IMR-90 (cell line): ENCODE measurements around the gene SLC36A1. TPM values are rescaled to one million over a fixed set of nuclear protein-coding genes. Genes with fewer than 3 reads are reported as not detected.

Source experiments
- ATAC-seq: fragments of 200-7000 bp; cut with Tn5 transposase; 2 replicates; pipeline ENCODE4 v1.9.1; 2020; ENCODE audit warnings: low read depth, mild to moderate bottlenecking, moderate library complexity
- BruUV-seq: library from RNA; stranded (reverse); fragments of 400-500 nt; replicated peaks from 2 replicates; lab custom pipeline; 2021; lab: Mats Ljungman, UMichigan
- CTCF ChIA-PET: fragments of 300-600 bp; formaldehyde crosslinking; extraction: SDS; loops from one replicate; lab custom pipeline; 2021; ENCODE audit warnings: antibody characterized with exemption; lab: Yijun Ruan, JAX
- POLR2A ChIA-PET: fragments of 300-600 bp; sonication (Branson Sonifier 250); formaldehyde crosslinking; loops from one replicate; lab custom pipeline; 2022; ENCODE audit warnings: antibody characterized with exemption; ENCODE audit not compliant: unreplicated experiment; lab: Charles Lee
- DNase-seq: peaks from one replicate; pipeline ENCODE4 v3.0.0; 2013
- H2AFZ ChIP-seq: replicated peaks from 2 replicates; pipeline ENCODE3; 2013; ENCODE audit warnings: low read length, mild to moderate bottlenecking; ENCODE audit not compliant: poor library complexity
- H2AK5ac ChIP-seq: 2 replicates; pipeline ENCODE4 v1.6.1; 2013; ENCODE audit warnings: low read depth, low read length, inconsistent platforms
- H2AK9ac ChIP-seq: replicated peaks from 2 replicates; pipeline ENCODE3; 2013; ENCODE audit warnings: mild to moderate bottlenecking, low read depth, low read length, moderate library complexity; ENCODE audit not compliant: poor library complexity
- H2BK120ac ChIP-seq: 2 replicates; pipeline ENCODE4 v1.6.1; 2013; ENCODE audit warnings: low read depth, low read length, inconsistent platforms
- H2BK15ac ChIP-seq: 3 replicates; pipeline ENCODE4 v1.6.1; 2013; ENCODE audit warnings: low read depth, low read length, inconsistent platforms
- H2BK20ac ChIP-seq: 2 replicates; pipeline ENCODE4 v1.6.1; 2013; ENCODE audit warnings: low read depth, mild to moderate bottlenecking, inconsistent platforms, low read length, moderate library complexity
- H2BK5ac ChIP-seq: 2 replicates; pipeline ENCODE4 v1.6.1; 2013; ENCODE audit warnings: mild to moderate bottlenecking, low read depth, low read length, inconsistent platforms; ENCODE audit not compliant: poor library complexity, severe bottlenecking
- H3K14ac ChIP-seq: replicated peaks from 2 replicates; pipeline ENCODE4 v1.6.1; 2013; ENCODE audit warnings: low read depth, low read length, inconsistent platforms
- H3K18ac ChIP-seq: 2 replicates; pipeline ENCODE4 v1.6.1; 2013; ENCODE audit warnings: low read depth, low read length, control low read depth
- H3K23ac ChIP-seq: 2 replicates; pipeline ENCODE4 v1.6.1; 2013; ENCODE audit warnings: low read depth, low read length, inconsistent platforms
- H3K27ac ChIP-seq: 2 replicates; pipeline ENCODE4 v1.5.1; 2013; ENCODE audit warnings: mild to moderate bottlenecking, control low read depth, low read length; ENCODE audit not compliant: insufficient read depth
- H3K27me3 ChIP-seq: 2 replicates; pipeline ENCODE4 v1.6.1; 2013; ENCODE audit warnings: low read length; ENCODE audit not compliant: control insufficient read depth, insufficient read depth
- H3K36me3 ChIP-seq: 2 replicates; pipeline ENCODE4 v1.6.1; 2013; ENCODE audit warnings: low read length, mixed read lengths; ENCODE audit not compliant: control insufficient read depth, insufficient read depth
- H3K4ac ChIP-seq: 2 replicates; pipeline ENCODE4 v1.6.1; 2013; ENCODE audit warnings: low read depth, low read length, inconsistent platforms
- H3K4me1 ChIP-seq: 2 replicates; pipeline ENCODE4 v1.6.1; 2013; ENCODE audit warnings: low read length, mixed read lengths; ENCODE audit not compliant: control insufficient read depth, insufficient read depth
- H3K4me2 ChIP-seq: 2 replicates; pipeline ENCODE4 v1.6.1; 2013; ENCODE audit warnings: low read depth, mild to moderate bottlenecking, control low read depth, low read length, moderate library complexity
- H3K4me3 ChIP-seq: 2 replicates; pipeline ENCODE4 v1.5.1; 2013; ENCODE audit warnings: low read depth, mild to moderate bottlenecking, control low read depth, low read length, moderate library complexity; ENCODE audit not compliant: insufficient read depth
- H3K56ac ChIP-seq: 2 replicates; pipeline ENCODE4 v1.6.1; 2013; ENCODE audit warnings: low read length, inconsistent platforms; ENCODE audit not compliant: insufficient read depth; ENCODE audit errors: extremely low read depth
- H3K79me1 ChIP-seq, 2 experiments: 2 replicates each; pipeline ENCODE4 v1.6.1; 2013; ENCODE audit warnings: low read length in 2 of 2, inconsistent platforms in 1 of 2, low read depth in 1 of 2
- H3K9ac ChIP-seq: 2 replicates; pipeline ENCODE4 v1.6.1; 2013; ENCODE audit warnings: low read depth, low read length, control low read depth
- H3K9me1 ChIP-seq: 2 replicates; pipeline ENCODE4 v1.6.1; 2013; ENCODE audit warnings: low read length, inconsistent platforms; ENCODE audit not compliant: insufficient read depth
- H3K9me3 ChIP-seq: 2 replicates; pipeline ENCODE4 v1.6.1; 2013; ENCODE audit warnings: low read length; ENCODE audit not compliant: control insufficient read depth, insufficient read depth
- H4K20me1 ChIP-seq: 2 replicates; pipeline ENCODE4 v1.6.1; 2013; ENCODE audit warnings: low read length, inconsistent platforms; ENCODE audit not compliant: insufficient read depth
- H4K5ac ChIP-seq: 2 replicates; pipeline ENCODE4 v1.6.1; 2013; ENCODE audit warnings: mild to moderate bottlenecking, low read depth, low read length, control low read depth
- H4K8ac ChIP-seq, 2 experiments: 2 replicates each; pipeline ENCODE4 v1.6.1; 2013; ENCODE audit warnings: low read depth in 2 of 2, low read length in 2 of 2, control low read depth in 1 of 2, inconsistent platforms in 1 of 2
- H4K91ac ChIP-seq: 2 replicates; pipeline ENCODE4 v1.6.1; 2013; ENCODE audit warnings: low read depth, low read length, inconsistent platforms; ENCODE audit not compliant: insufficient read depth
- ELK1 ChIP-seq: fragments of 150-350 bp; IDR thresholded peaks from 2 replicates; pipeline ENCODE4 v1.6.1; 2016; ENCODE audit warnings: low read depth, mild to moderate bottlenecking, low read length, moderate library complexity, borderline replicate concordance
- FOS ChIP-seq: fragments of 150-350 bp; IDR thresholded peaks from 2 replicates; pipeline ENCODE4 v1.6.1; 2016; ENCODE audit warnings: low read depth, low read length
- RAD21 ChIP-seq: IDR thresholded peaks from 2 replicates; pipeline ENCODE4 v1.6.1; 2012; ENCODE audit warnings: low read length, improper control_type of control experiment
- RCOR1 ChIP-seq: IDR thresholded peaks from 2 replicates; pipeline ENCODE4 v1.6.1; 2012; ENCODE audit warnings: mild to moderate bottlenecking, low read length, improper control_type of control experiment; ENCODE audit not compliant: insufficient replicate concordance
- USF2 ChIP-seq: fragments of 150-350 bp; IDR thresholded peaks from 2 replicates; pipeline ENCODE4 v1.6.1; 2017; ENCODE audit warnings: mild to moderate bottlenecking, antibody characterized with exemption, low read length, low read depth
- WGBS, 2 experiments: methylation state at CpG; one replicate each; pipeline versions ENCODE4 v1.1.5 to v1.1.7; 2013; ENCODE audit warnings: missing lambda C conversion rate in 2 of 2; ENCODE audit not compliant: insufficient read length in 1 of 2; ENCODE audit errors: extremely low coverage in 2 of 2; 5-methylcytosine and 5-hydroxymethylcytosine counted together
- dilution Hi-C: fragments of 300-500 bp; cut with HindIII; formaldehyde crosslinking; loops from one replicate; pipeline ENCODE4 v1.14.3; 2018; ENCODE audit warnings: low sequenced_read_pairs; ENCODE audit not compliant: unreplicated experiment
- in situ Hi-C: fragments of 300-500 bp; cut with MboI; formaldehyde crosslinking; loops from 3 replicates; pipeline ENCODE4 v1.14.3; 2019; ENCODE audit warnings: low sequenced_read_pairs, inconsistent platforms, mixed read lengths
- intact Hi-C: fragments of 100-400 bp; cut with micrococcal nuclease; formaldehyde crosslinking; loops from 2 replicates; pipeline ENCODE4 v1.10.0; 2022
- polyA plus RNA-seq, 3 experiments: library from polyadenylated mRNA; depleted of rRNA; stranded (reverse); fragments of >200 nt; gene quantifications; 2 replicates each; pipeline ENCODE4 v1.2.3, GENCODE V29; 2012; ENCODE audit warnings: low replicate concordance in 1 of 3
- total RNA-seq: library from RNA; depleted of rRNA; stranded (reverse); fragments of >200 nt; gene quantifications from 2 replicates; pipeline ENCODE4 v1.2.3, GENCODE V29; 2012

SLC36A1 gene
- total and polyA plus RNA-seq, 2 of the 4 experiments (the other 2 are of a cell fraction): 5.7 to 8.7 TPM

GRCh38 chr5:151467576-151467975 is 20.2 kb downstream of the SLC36A1 start:
- no peaks in the 10 kb centered on the region for H4K20me1 ChIP-seq
- H3K79me1 ChIP-seq: peaks cover 0 to 3% of the 10 kb centered on the region in 2 experiments; a peak in 1 of 4 replicates

More at GRCh38 chr5:151467576-151467975, 20.2 kb downstream of the SLC36A1 start:
- TF ChIP-seq FOS (no peak), ELK1 (no peak), RAD21 (no peak), RCOR1 (no peak), USF2 (no peak)
- H3K4me2 ChIP-seq: no peak overlapping the region
- POLR2A ChIA-PET: no interaction called here
- H4K8ac ChIP-seq: no peak overlapping the region
- no peaks in the 10 kb centered on the region for H3K27me3 ChIP-seq
- no peak overlapping the region for H3K27ac ChIP-seq
- no peaks in the 10 kb centered on the region for H3K9me3 ChIP-seq
- H2BK15ac ChIP-seq: no peak overlapping the region
- peaks cover 9% of the 10 kb centered on the region; the same call in 1 of the 2 replicates for H3K9me1 ChIP-seq
- H3K36me3 ChIP-seq: peaks cover 19% of the 10 kb centered on the region
- H2BK120ac ChIP-seq: no peak overlapping the region
- no TSS peak for BruUV-seq
- H2BK5ac ChIP-seq: no peak overlapping the region
- H4K5ac ChIP-seq: no peak overlapping the region
- 86% methylated on average over 1 of the region's 8 CpGs; no CpG with 5 or more reads in 1 of the 2 experiments for WGBS, 2 experiments
- peaks cover 12% of the 10 kb centered on the region for H3K4me1 ChIP-seq
- no peak overlapping the region for H3K4ac ChIP-seq
- H2AK9ac ChIP-seq: no peak overlapping the region
- DNase-seq (no peak), ATAC-seq (no peak)
- H2BK20ac ChIP-seq: no peak overlapping the region
- H3K9ac ChIP-seq: no peak overlapping the region
- CTCF ChIA-PET: interaction anchor here (0.6 kb wide), 2 partner anchors 62 to 213 kb away, joined by 3 to 4 read pairs; no protein-coding TSS in a partner anchor
- in situ Hi-C loops (no loop called here), intact Hi-C loops (no loop called here), dilution Hi-C loops (no loop called here)
- H3K14ac ChIP-seq: no peak overlapping the region
- H3K56ac ChIP-seq: no peak overlapping the region
- no peak overlapping the region for H3K4me3 ChIP-seq
- no peak overlapping the region for H4K91ac ChIP-seq
- no peak overlapping the region for H3K23ac ChIP-seq
- H2AFZ ChIP-seq: no peak overlapping the region
- H3K18ac ChIP-seq: no peak overlapping the region
- no peak overlapping the region for H2AK5ac ChIP-seq
